Hair follicle dermal papilla cell (primary cell): ENCODE results near the gene ZNF276. TPM values are rescaled to one million over a fixed set of nuclear protein-coding genes. Genes with fewer than 3 reads are reported as not detected.

ENCODE experiments used
- total RNA-seq: library from RNA; depleted of rRNA; stranded (reverse); fragments of >200 nt; gene quantifications from 2 replicates; pipeline ENCODE4 v1.2.3, GENCODE V29; 2012

ZNF276 gene, protein sequence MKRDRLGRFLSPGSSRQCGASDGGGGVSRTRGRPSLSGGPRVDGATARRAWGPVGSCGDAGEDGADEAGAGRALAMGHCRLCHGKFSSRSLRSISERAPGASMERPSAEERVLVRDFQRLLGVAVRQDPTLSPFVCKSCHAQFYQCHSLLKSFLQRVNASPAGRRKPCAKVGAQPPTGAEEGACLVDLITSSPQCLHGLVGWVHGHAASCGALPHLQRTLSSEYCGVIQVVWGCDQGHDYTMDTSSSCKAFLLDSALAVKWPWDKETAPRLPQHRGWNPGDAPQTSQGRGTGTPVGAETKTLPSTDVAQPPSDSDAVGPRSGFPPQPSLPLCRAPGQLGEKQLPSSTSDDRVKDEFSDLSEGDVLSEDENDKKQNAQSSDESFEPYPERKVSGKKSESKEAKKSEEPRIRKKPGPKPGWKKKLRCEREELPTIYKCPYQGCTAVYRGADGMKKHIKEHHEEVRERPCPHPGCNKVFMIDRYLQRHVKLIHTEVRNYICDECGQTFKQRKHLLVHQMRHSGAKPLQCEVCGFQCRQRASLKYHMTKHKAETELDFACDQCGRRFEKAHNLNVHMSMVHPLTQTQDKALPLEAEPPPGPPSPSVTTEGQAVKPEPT
- total RNA-seq: 13.8 and 18.5 TPM in 2 replicates

GRCh38 chr16:89720813-89721545 lies at the start of gene ZNF276, which contains the start of gene VPS9D1:
ZNF276 (plus strand) TSS chr16:89721537; CDS start chr16:89721641, 104 bp downstream.
VPS9D1 (minus strand) TSS chr16:89720898; CDS start chr16:89720861, 37 bp downstream.

DNA sequence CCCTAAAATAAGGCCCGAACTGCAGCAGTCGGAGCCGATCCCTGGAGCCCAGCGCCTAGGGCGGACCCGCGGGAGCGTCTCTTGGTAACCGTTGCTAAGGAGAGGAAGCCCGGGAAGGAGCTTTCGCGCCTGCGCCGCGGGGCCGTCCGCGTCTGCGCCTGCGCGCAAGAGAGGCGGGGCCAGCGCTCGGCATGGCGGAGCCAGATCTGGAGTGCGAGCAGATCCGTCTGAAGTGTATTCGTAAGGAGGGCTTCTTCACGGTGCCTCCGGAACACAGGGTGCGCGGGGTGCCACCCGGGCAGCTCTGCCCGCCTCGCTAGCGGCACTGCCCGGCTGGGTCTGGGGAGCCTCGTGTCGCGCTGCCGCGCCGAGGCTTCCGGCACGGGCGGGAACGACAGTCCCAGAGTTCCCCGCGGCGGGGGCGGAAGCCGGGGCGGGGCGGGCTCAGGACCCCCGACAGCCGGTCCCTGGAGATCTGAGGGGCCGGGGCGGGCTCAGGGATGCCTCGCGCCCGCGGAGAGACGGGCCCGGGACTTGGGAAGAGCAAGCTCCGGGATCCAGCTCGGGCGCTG lies 34.7 kb upstream of the ZNF276 start, which contains the start of gene CDK10:
CDK10 (plus strand) TSS at position 170 of the 572 bp plus-strand sequence; CDS start at position 192, 22 bp downstream.

GRCh38 chr16:89701425-89702406 lies 19.6 kb upstream of the ZNF276 start, which contains the start of gene SPATA2L:
SPATA2L (minus strand) TSS chr16:89701705; CDS start chr16:89701232, 473 bp downstream.

Other genes starting within 250 kb of the ZNF276 start
- 85.2 and 101 TPM in 2 replicates for gene ANKRD11, start 231.0 kb upstream of the ZNF276 start, total RNA-seq
- 132 and 146 TPM in 2 replicates for gene SPG7, start 213.1 kb upstream of the ZNF276 start, total RNA-seq
- 1,994 and 2,507 TPM in 2 replicates for gene RPL13, start 160.9 kb upstream of the ZNF276 start, total RNA-seq
- gene CPNE7, start 145.8 kb upstream of the ZNF276 start, total RNA-seq: 3.2 and 5.0 TPM in 2 replicates
- not detected in 2 replicates for gene DPEP1, start 107.9 kb upstream of the ZNF276 start, total RNA-seq
- gene CHMP1A, start 63.8 kb upstream of the ZNF276 start, total RNA-seq: 86.7 and 114 TPM in 2 replicates
- 2.6 and 3.1 TPM in 2 replicates for gene SPATA33, start 63.7 kb upstream of the ZNF276 start, total RNA-seq
- 35.1 and 35.5 TPM in 2 replicates for gene CDK10, start 34.8 kb upstream of the ZNF276 start, total RNA-seq
- gene SPATA2L, start 19.8 kb upstream of the ZNF276 start, total RNA-seq: 11.7 and 14.6 TPM in 2 replicates
- 18.5 and 19.8 TPM in 2 replicates for gene VPS9D1, start 639 bp upstream of the ZNF276 start, total RNA-seq
- gene FANCA, start 95.1 kb downstream of the ZNF276 start, total RNA-seq: 3.5 and 4.7 TPM in 2 replicates
- 4.9 and 5.4 TPM in 2 replicates for gene SPIRE2, start 106.9 kb downstream of the ZNF276 start, total RNA-seq
- gene TCF25, start 152.1 kb downstream of the ZNF276 start, total RNA-seq: 280 and 286 TPM in 2 replicates
- 9.6 and 12.3 TPM in 2 replicates for gene MC1R, start 197.3 kb downstream of the ZNF276 start, total RNA-seq
- 211 and 247 TPM in 2 replicates for gene TUBB3, start 201.8 kb downstream of the ZNF276 start, total RNA-seq
- 63.8 and 65.5 TPM in 2 replicates for gene DEF8, start 227.2 kb downstream of the ZNF276 start, total RNA-seq